22Rv1 (cell line): ENCODE measurements around the gene BABAM2.

ENCODE experiments used
- ZFX ChIP-seq: fragments of 450-650 bp; IDR thresholded peaks from 2 replicates; pipeline ENCODE4 v1.6.1; 2017; ENCODE audit warnings: antibody characterized with exemption, borderline replicate concordance
- TF ChIP-seq, protein P1 (sequence below): fragments of 450-650 bp; IDR thresholded peaks from 2 replicates; pipeline ENCODE4 v1.5.1; 2017; ENCODE audit warnings: mild to moderate bottlenecking

DNA sequence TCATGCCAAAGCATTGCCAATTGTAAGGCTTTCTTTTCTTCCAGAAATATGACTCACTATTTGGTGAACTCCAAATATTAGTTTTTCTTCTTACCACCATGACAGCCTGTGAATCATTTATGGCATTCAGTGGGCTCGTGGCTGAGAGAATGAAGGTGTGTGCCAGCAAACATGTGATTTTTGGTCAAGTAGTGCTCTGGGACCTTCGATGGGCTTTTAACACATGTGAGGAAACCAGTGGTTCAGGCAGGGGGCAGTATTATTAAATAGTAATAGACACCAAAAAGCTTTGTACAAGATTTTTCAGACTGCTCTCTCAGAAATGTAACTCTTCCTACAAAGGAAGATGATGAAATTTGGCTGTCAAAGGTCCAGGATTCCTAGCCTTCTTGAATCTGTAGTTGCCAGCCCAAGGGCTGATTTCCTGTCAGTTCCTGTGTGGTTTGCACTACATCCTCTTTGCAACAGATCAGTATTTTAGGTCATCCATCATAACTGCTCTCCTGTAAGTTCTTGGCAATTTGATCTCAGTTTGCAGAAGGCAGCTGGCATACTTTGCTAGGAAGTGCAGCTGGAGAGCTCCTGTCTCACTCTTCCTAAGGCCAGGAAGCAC is 64.3 kb downstream of the BABAM2 start:
- TF ChIP-seq, protein P1, sequence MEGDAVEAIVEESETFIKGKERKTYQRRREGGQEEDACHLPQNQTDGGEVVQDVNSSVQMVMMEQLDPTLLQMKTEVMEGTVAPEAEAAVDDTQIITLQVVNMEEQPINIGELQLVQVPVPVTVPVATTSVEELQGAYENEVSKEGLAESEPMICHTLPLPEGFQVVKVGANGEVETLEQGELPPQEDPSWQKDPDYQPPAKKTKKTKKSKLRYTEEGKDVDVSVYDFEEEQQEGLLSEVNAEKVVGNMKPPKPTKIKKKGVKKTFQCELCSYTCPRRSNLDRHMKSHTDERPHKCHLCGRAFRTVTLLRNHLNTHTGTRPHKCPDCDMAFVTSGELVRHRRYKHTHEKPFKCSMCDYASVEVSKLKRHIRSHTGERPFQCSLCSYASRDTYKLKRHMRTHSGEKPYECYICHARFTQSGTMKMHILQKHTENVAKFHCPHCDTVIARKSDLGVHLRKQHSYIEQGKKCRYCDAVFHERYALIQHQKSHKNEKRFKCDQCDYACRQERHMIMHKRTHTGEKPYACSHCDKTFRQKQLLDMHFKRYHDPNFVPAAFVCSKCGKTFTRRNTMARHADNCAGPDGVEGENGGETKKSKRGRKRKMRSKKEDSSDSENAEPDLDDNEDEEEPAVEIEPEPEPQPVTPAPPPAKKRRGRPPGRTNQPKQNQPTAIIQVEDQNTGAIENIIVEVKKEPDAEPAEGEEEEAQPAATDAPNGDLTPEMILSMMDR, result no peak
- no peak for TF ChIP-seq ZFX
